LNCaP clone FGC (cell line): Measurements from ENCODE around the gene PPP1R9B.

Source experiments
- DNase-seq: peaks from one replicate; pipeline ENCODE4 v3.0.0-alpha.2; 2011; ENCODE audit warnings: low read depth
- H3K4me3 ChIP-seq: 2 replicates; pipeline ENCODE4 v1.5.1; 2011; ENCODE audit warnings: mild to moderate bottlenecking, low read depth, low read length, control low read depth
- TF ChIP-seq, protein P1 (sequence below): IDR thresholded peaks from 2 replicates; pipeline ENCODE4 v1.5.1; 2012; ENCODE audit warnings: mild to moderate bottlenecking; ENCODE audit not compliant: control insufficient read depth, insufficient read depth; ENCODE audit errors: extremely low read depth

PPP1R9B gene

DNA sequence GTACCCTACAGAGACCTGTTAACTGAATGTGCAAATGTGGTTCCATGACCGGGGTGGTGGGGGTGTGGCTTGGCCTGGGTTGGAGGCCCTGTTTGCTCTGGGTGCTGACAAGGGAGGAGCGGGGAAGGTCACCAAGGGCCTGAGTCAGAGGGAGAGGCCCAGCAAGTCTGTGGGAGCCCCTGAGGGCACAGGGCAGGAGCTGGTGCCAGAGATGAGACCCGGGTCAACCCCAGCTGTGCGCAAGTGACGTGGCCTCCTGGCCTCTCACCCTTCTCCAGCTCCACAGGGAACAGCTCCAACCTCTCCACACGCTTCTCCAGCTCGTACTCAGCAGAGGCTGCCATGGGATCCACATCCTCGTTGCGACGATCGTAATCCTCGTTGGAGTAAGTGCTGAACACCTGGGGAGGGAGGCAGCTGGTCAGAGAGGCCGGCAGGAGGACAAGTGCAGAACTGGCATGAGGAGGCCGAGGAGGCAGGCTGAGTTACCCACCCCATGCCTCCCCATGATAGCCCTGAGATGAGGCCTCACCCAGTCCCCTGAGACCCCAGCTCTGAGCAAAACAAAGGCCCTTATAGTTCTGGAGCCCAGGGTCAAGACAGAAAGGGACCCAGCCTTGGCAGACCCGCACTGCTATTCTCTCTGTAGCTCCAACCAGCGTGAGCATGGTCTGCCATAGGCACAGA lies 5.5 kb downstream of the PPP1R9B start:
- TF ChIP-seq, protein P1, sequence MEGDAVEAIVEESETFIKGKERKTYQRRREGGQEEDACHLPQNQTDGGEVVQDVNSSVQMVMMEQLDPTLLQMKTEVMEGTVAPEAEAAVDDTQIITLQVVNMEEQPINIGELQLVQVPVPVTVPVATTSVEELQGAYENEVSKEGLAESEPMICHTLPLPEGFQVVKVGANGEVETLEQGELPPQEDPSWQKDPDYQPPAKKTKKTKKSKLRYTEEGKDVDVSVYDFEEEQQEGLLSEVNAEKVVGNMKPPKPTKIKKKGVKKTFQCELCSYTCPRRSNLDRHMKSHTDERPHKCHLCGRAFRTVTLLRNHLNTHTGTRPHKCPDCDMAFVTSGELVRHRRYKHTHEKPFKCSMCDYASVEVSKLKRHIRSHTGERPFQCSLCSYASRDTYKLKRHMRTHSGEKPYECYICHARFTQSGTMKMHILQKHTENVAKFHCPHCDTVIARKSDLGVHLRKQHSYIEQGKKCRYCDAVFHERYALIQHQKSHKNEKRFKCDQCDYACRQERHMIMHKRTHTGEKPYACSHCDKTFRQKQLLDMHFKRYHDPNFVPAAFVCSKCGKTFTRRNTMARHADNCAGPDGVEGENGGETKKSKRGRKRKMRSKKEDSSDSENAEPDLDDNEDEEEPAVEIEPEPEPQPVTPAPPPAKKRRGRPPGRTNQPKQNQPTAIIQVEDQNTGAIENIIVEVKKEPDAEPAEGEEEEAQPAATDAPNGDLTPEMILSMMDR: no peak
- no peak for DNase-seq
- no peak overlapping the region for H3K4me3 ChIP-seq

DNA sequence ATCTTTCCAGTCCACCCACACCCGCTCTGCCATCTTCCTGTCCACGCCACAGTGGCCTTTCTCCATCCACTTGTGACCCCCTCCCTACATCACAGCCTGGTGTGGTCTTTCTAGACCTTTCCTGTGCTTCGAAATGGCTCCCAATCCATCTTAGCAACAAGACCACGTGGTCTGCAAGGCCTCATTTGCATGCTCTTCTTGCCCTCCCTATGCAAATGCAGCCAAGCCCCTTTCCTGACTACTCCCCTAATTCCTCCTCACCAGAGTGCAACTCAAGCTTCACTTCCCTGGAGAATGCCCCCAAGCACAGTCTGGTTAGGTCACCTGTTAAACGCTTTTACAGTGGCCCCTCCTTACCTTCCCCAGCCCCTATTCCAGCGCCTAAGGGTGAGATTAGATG lies 6.1 kb downstream of the PPP1R9B start:
- no peak for DNase-seq
- TF ChIP-seq, protein P1: no peak
- no peak overlapping the region for H3K4me3 ChIP-seq

DNA sequence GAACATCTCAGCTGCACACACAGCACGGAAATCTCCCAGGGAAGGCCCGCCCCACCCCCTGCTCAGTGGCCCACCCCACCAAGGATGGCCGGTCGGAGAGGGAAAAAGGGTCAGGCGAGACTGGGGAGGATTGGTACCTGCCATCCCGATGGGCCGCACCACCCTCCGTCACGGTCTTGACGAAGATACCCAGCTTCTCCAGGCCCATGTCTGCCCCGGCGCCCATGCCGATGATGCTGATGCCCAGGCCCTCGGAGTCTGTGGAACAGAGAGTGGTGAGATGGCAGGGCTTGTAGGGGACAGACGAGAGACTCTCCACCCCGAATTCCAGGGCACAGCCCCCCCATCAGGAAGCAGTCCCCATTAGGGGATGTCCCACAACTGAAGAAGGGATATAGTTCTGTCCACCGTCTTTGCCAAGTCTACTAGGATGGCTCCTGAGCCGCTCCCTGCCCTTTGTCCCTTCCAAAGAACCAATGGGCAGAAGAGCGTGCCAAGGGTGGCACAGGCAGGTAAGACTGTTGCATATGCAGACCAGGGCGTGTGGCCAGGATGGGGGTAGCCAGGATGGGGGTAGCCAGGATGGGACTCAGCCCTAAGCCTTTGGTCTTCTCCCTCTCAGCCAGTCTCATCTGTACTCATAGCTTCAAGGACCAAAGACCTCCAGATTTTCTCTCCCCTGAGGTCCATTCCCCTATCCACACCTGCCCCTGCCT lies 6.9 kb downstream of the PPP1R9B start:
- no peak for DNase-seq
- TF ChIP-seq, protein P1: no peak
- no peak overlapping the region for H3K4me3 ChIP-seq

DNA sequence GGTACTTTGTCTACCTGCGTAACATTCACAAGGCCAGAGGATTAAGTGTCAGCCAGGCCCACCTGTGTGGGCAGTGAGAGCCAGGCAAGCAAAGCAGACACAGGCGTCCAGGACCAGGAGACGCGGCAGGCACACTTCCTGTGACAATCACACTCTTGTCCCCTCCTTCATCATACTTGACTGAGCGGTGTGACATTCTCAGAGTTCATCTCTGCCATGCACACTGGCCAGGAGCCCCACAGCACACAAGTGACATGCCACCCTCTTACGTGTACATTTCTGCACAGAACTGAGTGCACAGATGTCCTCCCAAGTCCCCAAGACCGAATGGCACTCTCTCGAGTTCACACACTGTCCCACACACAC lies 8.7 kb downstream of the PPP1R9B start:
- H3K4me3 ChIP-seq: no peak overlapping the region
- TF ChIP-seq, protein P1: no peak
- DNase-seq: no peak

DNA sequence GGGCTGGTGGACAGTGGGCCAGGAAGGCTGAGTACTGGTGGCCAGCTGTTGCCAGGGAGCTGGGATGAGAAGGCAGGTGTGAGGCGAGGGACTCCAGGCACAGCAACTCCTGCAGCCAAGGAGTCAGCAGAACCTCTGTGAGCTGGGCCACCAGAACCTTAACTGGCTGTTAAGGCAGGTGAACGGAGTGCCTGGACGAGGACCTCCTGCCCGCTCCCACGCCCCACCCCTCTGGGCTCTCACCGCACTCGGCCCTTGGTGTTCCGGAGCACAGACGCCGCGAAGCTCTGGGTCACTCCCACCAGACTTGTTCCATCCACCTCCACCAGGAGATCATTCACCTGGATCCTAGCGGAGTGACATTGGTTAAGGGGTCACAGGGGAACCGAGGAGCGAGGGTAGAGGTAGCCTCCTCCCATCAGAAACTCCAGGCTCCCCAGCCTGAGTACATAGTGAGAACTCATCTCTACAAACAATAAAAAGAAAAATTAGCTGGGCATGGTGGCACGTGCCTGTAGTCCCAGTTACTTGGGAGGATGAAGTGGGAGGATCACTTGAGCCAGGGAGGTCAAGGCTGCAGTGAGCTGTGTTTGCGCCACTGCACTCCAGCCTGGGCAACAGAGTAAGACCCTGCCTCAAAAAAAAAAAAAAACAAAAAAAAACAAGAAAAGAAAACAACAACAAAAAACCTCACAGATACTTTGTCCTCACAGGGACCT lies 9.3 kb downstream of the PPP1R9B start:
- TF ChIP-seq, protein P1: no peak
- no peak overlapping the region for H3K4me3 ChIP-seq
- DNase-seq: no peak

DNA sequence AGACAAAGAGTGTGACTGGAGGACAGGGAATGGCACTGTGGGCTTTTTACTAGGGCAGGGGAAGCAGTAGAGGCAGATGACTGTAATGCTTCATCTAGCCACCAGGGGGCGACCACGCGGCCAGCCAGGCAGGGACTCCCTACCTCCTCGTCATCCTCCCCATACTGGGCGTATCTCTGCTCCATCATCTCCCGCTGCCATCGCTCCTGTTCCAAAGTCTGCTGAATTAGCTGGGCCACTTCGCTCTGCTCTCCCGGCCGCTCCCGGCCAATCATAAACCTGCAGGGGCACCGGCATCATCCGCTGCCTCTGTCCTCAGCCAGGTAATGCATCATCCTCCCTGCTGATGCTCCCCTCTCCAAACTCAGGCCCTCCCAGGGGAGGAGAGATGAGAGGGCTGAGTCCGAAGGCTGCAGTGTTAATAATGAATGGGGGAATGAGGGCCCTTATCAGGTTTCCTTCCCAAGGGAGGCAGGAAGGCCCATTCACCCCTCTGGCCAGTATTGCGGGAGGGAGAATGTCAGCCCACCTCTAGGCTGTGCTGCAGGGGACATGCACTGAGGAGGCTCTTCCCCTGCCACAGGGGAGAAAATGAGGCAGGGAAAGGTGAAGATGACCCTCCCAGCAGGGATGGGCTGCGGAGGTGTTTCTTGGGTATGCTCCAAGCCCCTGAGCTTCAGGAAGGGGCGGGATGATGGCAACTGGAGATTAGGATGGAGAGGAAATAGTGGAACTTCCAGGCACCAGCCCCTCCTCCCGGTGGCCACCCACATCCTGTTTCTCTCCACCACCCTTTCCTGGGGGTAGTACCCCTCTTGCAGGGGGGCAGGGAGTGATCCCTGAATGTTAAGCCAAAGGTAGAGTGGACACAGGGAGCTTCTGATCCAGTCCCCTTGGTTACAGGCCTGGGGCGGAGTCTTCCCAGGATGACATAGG lies 10.3 kb downstream of the PPP1R9B start:
- TF ChIP-seq, protein P1: peak; percentile 87
- no peak overlapping the region for H3K4me3 ChIP-seq
- DNase-seq: no peak
